ENCODE results near the gene NUFIP1.

NUFIP1 gene

GRCh38 chr13:44918326-44919103 is 70.8 kb downstream of the NUFIP1 start:
- H3K36me3 ChIP-seq (ENCODE audit: low read depth) = no peaks in the 10 kb centered on the region
- ATAC-seq (ENCODE audit: low read depth) (peak; percentile 75), DNase-seq (ENCODE audit: low spot score) (peak; percentile 84)
- no peaks in the 10 kb centered on the region for H3K27me3 ChIP-seq (ENCODE audit: insufficient read depth, poor library complexity, severe bottlenecking)
- no peaks in the 10 kb centered on the region for H3K9me3 ChIP-seq (ENCODE audit: severe bottlenecking)
- H3K4me1 ChIP-seq (ENCODE audit: insufficient read depth, poor library complexity, severe bottlenecking) = peaks cover 23% of the 10 kb centered on the region
- H3K4me3 ChIP-seq (ENCODE audit: severe bottlenecking) = peak overlapping the region; percentile 39
- TF ChIP-seq CTCF (IDR thresholded peaks at IDR 0.05; ENCODE audit: poor library complexity, severe bottlenecking) = peak; percentile 64
- peak overlapping the region; percentile 91 for H3K27ac ChIP-seq (ENCODE audit: poor library complexity, severe bottlenecking)

- H3K4me3 ChIP-seq (ENCODE audit: severe bottlenecking) = peak overlapping the region; percentile 39
- H3K9me3 ChIP-seq (ENCODE audit: severe bottlenecking) = no peaks in the 10 kb centered on the region
- peaks cover 20% of the 10 kb centered on the region for H3K4me1 ChIP-seq (ENCODE audit: insufficient read depth, poor library complexity, severe bottlenecking)
- H3K27me3 ChIP-seq (ENCODE audit: insufficient read depth, poor library complexity, severe bottlenecking) = no peaks in the 10 kb centered on the region
- DNase-seq (ENCODE audit: low spot score) (peak; percentile 92), ATAC-seq (ENCODE audit: low read depth) (peak; percentile 64)
- no peaks in the 10 kb centered on the region for H3K36me3 ChIP-seq (ENCODE audit: low read depth)
- H3K27ac ChIP-seq (ENCODE audit: poor library complexity, severe bottlenecking) = peak overlapping the region; percentile 91
- TF ChIP-seq CTCF (IDR thresholded peaks at IDR 0.05; ENCODE audit: poor library complexity, severe bottlenecking) = no peak
Observed at GRCh38 chr13:44917589-44918325, 71.5 kb downstream of the NUFIP1 start.

- ATAC-seq (ENCODE audit: low read depth) = no peak
- no peaks in the 10 kb centered on the region for H3K4me1 ChIP-seq (ENCODE audit: insufficient read depth, poor library complexity, severe bottlenecking)
- no peaks in the 10 kb centered on the region for H3K36me3 ChIP-seq (ENCODE audit: low read depth)
- no peak for DNase-seq (ENCODE audit: low spot score)
- TF ChIP-seq CTCF (IDR thresholded peaks at IDR 0.05; ENCODE audit: poor library complexity, severe bottlenecking) = no peak
- H3K27me3 ChIP-seq (ENCODE audit: insufficient read depth, poor library complexity, severe bottlenecking) = no peaks in the 10 kb centered on the region
- H3K4me3 ChIP-seq (ENCODE audit: severe bottlenecking) = no peak overlapping the region
- H3K9me3 ChIP-seq (ENCODE audit: severe bottlenecking) = no peaks in the 10 kb centered on the region
- H3K27ac ChIP-seq (ENCODE audit: poor library complexity, severe bottlenecking) = no peak overlapping the region
Observed at GRCh38 chr13:44912278-44913016, 76.8 kb downstream of the NUFIP1 start.

GRCh38 chr13:44908712-44909111 is 80.6 kb downstream of the NUFIP1 start:
- Histone ChIP-seq H3K4me3 (ENCODE audit: severe bottlenecking) (no peak overlapping the region), H3K36me3 (ENCODE audit: low read depth) (no peaks in the 10 kb centered on the region), H3K27me3 (ENCODE audit: insufficient read depth, poor library complexity, severe bottlenecking) (no peaks in the 10 kb centered on the region), H3K9me3 (ENCODE audit: severe bottlenecking) (no peaks in the 10 kb centered on the region), H3K27ac (ENCODE audit: poor library complexity, severe bottlenecking) (no peak overlapping the region), H3K4me1 (ENCODE audit: insufficient read depth, poor library complexity, severe bottlenecking) (no peaks in the 10 kb centered on the region)
- no peak for TF ChIP-seq CTCF (IDR thresholded peaks at IDR 0.05; ENCODE audit: poor library complexity, severe bottlenecking)
- DNase-seq (ENCODE audit: low spot score) (no peak), ATAC-seq (ENCODE audit: low read depth) (no peak)
